Measurements from ENCODE around the gene CASKIN2.

GRCh38 chr17:75487351-75488070 is 27.8 kb downstream of the CASKIN2 start:
- no peak for TF ChIP-seq CEBPB (IDR thresholded peaks at IDR 0.05)
- no peak for TF ChIP-seq TAF1 (IDR thresholded peaks at IDR 0.05; ENCODE audit: low read depth)
- TF ChIP-seq REST (IDR thresholded peaks at IDR 0.05; ENCODE audit: low read depth), result no peak
- no peak for TF ChIP-seq YY1 (IDR thresholded peaks at IDR 0.05; ENCODE audit: low read depth)
- TF ChIP-seq TCF12 (IDR thresholded peaks at IDR 0.05; ENCODE audit: low read depth), result no peak
- no peak for TF ChIP-seq TEAD4 (IDR thresholded peaks at IDR 0.05)

Data from Ishikawa (cell line).